HuH-7.5 (cell line): ENCODE data around the gene ADAMTSL2.

Source experiments
- DNase-seq: peaks from one replicate; pipeline ENCODE4 v3.0.0; 2011; ENCODE audit warnings: low spot score

ADAMTSL2 gene

GRCh38 chr9:133606708-133607025 lies 72.2 kb downstream of the ADAMTSL2 start:
- DNase-seq = no peak

GRCh38 chr9:133607381-133607780 lies 72.9 kb downstream of the ADAMTSL2 start:
- no peak for DNase-seq

GRCh38 chr9:133607976-133608375 lies 73.5 kb downstream of the ADAMTSL2 start:
- DNase-seq = no peak

GRCh38 chr9:133608382-133608781 lies 73.9 kb downstream of the ADAMTSL2 start:
- DNase-seq = no peak

- DNase-seq = no peak
Observed at GRCh38 chr9:133608889-133609288, 74.4 kb downstream of the ADAMTSL2 start.

GRCh38 chr9:133609311-133610098 lies 75.0 kb downstream of the ADAMTSL2 start, which contains the start of gene FAM163B:
Gene FAM163B (minus strand): TSS chr9:133609389. CDS start chr9:133580223, 29,166 bp downstream.
- no peak for DNase-seq

- no peak for DNase-seq
Observed at GRCh38 chr9:133610845-133611244, 76.3 kb downstream of the ADAMTSL2 start.

GRCh38 chr9:133612051-133612450 lies 77.5 kb downstream of the ADAMTSL2 start:
- no peak for DNase-seq

GRCh38 chr9:133612816-133613215 lies 78.3 kb downstream of the ADAMTSL2 start:
- no peak for DNase-seq

GRCh38 chr9:133613432-133613831 lies 78.9 kb downstream of the ADAMTSL2 start:
- no peak for DNase-seq

GRCh38 chr9:133614056-133614455 lies 79.6 kb downstream of the ADAMTSL2 start:
- DNase-seq = no peak

GRCh38 chr9:133614678-133615077 lies 80.2 kb downstream of the ADAMTSL2 start:
- no peak for DNase-seq

GRCh38 chr9:133615186-133615585 lies 80.7 kb downstream of the ADAMTSL2 start:
- DNase-seq = no peak

GRCh38 chr9:133615606-133616188 lies 81.2 kb downstream of the ADAMTSL2 start:
- DNase-seq = no peak

GRCh38 chr9:133616643-133617405 lies 82.3 kb downstream of the ADAMTSL2 start:
- DNase-seq = no peak

GRCh38 chr9:133618726-133619125 lies 84.2 kb downstream of the ADAMTSL2 start:
- no peak for DNase-seq

- DNase-seq = no peak
Observed at GRCh38 chr9:133619791-133620190, 85.3 kb downstream of the ADAMTSL2 start.

GRCh38 chr9:133621725-133622267 lies 87.3 kb downstream of the ADAMTSL2 start:
- no peak for DNase-seq

- no peak for DNase-seq
Observed at GRCh38 chr9:133622555-133622954, 88.1 kb downstream of the ADAMTSL2 start.
